Endodermal cell (in vitro differentiated cells): Measurements from ENCODE around the gene VPS37C. TPM values are rescaled to one million over a fixed set of nuclear protein-coding genes. Genes with fewer than 3 reads are reported as not detected.
A peak's percentile ranks its signal among the peaks of the same experiment; 100 is the strongest.

Experiments
- DNase-seq: peaks from one replicate; pipeline ENCODE4 v3.0.0-alpha.2; 2017
- H3K27ac ChIP-seq: 2 replicates; pipeline ENCODE4 v1.5.1; 2013; ENCODE audit warnings: mild to moderate bottlenecking, low read depth, low read length, moderate library complexity
- H3K27me3 ChIP-seq: 2 replicates; pipeline ENCODE4 v1.6.1; 2013; ENCODE audit warnings: mild to moderate bottlenecking, low read length, moderate library complexity; ENCODE audit not compliant: insufficient read depth, control insufficient read depth, poor library complexity, severe bottlenecking
- H3K36me3 ChIP-seq: 2 replicates; pipeline ENCODE4 v1.7.0; 2013; ENCODE audit warnings: mild to moderate bottlenecking, low read length, moderate library complexity; ENCODE audit not compliant: control insufficient read depth, insufficient read depth
- H3K4me1 ChIP-seq: one replicate; pipeline ENCODE4 v1.7.0; 2013; ENCODE audit warnings: low read length; ENCODE audit not compliant: control insufficient read depth, insufficient read depth
- H3K4me3 ChIP-seq: 2 replicates; pipeline ENCODE4 v1.5.1; 2013; ENCODE audit warnings: mild to moderate bottlenecking, low read length, moderate library complexity
- H3K9ac ChIP-seq: 2 replicates; pipeline ENCODE4 v1.6.1; 2013; ENCODE audit warnings: mild to moderate bottlenecking, low read length, moderate library complexity; ENCODE audit not compliant: poor library complexity, severe bottlenecking; ENCODE audit errors: extremely low read depth
- H3K9me3 ChIP-seq: 2 replicates; pipeline ENCODE4 v1.6.1; 2013; ENCODE audit warnings: mild to moderate bottlenecking, low read length, moderate library complexity; ENCODE audit not compliant: control insufficient read depth
- H3K27ac Mint-ChIP-seq: 2 replicates; pipeline ENCODE4 v1.8.0; 2020; ENCODE audit warnings: mixed read lengths
- H3K27me3 Mint-ChIP-seq: 2 replicates; pipeline ENCODE4 v1.8.0; 2021; ENCODE audit warnings: mild to moderate bottlenecking, mixed read lengths; ENCODE audit not compliant: insufficient read depth
- H3K36me3 Mint-ChIP-seq: 2 replicates; pipeline ENCODE4 v1.8.0; 2020; ENCODE audit warnings: low read depth, mixed read lengths
- H3K4me1 Mint-ChIP-seq: 2 replicates; pipeline ENCODE4 v1.8.0; 2020; ENCODE audit warnings: mixed read lengths
- H3K4me3 Mint-ChIP-seq: 2 replicates; pipeline ENCODE4 v1.8.0; 2020; ENCODE audit warnings: mild to moderate bottlenecking, moderate library complexity, mixed read lengths
- H3K9me3 Mint-ChIP-seq: 2 replicates; pipeline ENCODE4 v1.8.0; 2020; ENCODE audit warnings: mild to moderate bottlenecking, mixed read lengths
- CTCF ChIP-seq: fragments of 200-600 bp; sonication (generic); conservative IDR thresholded peaks from 2 replicates; pipeline ENCODE4 v1.5.0; 2021; ENCODE audit warnings: antibody characterized with exemption, mild to moderate bottlenecking
- WGBS, 2 experiments: methylation state at CpG; one replicate each; pipeline versions ENCODE4 v1.1.5 to v1.1.7; 2013; ENCODE audit warnings: missing lambda C conversion rate in 2 of 2, mixed read lengths in 1 of 2; ENCODE audit not compliant: insufficient coverage in 1 of 2, insufficient read length in 1 of 2; 5-methylcytosine and 5-hydroxymethylcytosine counted together
- total RNA-seq, 2 donors: library from RNA; stranded (reverse); fragmentation: NEBNext Ultra II Directional in 1 of 2; extraction: Animal tissue kit (Norgen Biotek cat#: 25700) in 1 of 2; gene quantifications; 2 replicates in 1 of 2; 3 replicates in 1 of 2; pipeline ENCODE4 v1.2.1, GENCODE V29; 2021

Gene VPS37C
- total RNA-seq, 2 donors from 2014 or later = 23.9 to 26.7 TPM

GRCh38 chr11:61138935-61139334, 22.3 kb downstream of the VPS37C start:
- H3K4me1 Mint-ChIP-seq = peaks cover 7% of the 10 kb centered on the region
- H3K4me1 ChIP-seq = no peaks in the 10 kb centered on the region
- no peak overlapping the region for H3K27ac ChIP-seq
- H3K36me3 ChIP-seq = peaks cover 19% of the 10 kb centered on the region
- WGBS, 2 experiments = 85 to 87% methylated on average over 6 to 7 of the region's 7 CpGs
- peaks cover 1% of the 10 kb centered on the region for H3K27me3 Mint-ChIP-seq
- DNase-seq = no peak
- H3K9me3 ChIP-seq = no peaks in the 10 kb centered on the region
- peaks cover 32% of the 10 kb centered on the region for H3K36me3 Mint-ChIP-seq
- no peaks in the 10 kb centered on the region for H3K9me3 Mint-ChIP-seq
- H3K4me3 Mint-ChIP-seq = no peak overlapping the region
- no peak overlapping the region for H3K4me3 ChIP-seq
- no peak overlapping the region for H3K9ac ChIP-seq
- no peak for TF ChIP-seq CTCF
- no peaks in the 10 kb centered on the region for H3K27me3 ChIP-seq
- H3K27ac Mint-ChIP-seq = peak overlapping the region; percentile 66

GRCh38 chr11:61134801-61135257, 26.4 kb downstream of the VPS37C start:
- Mint-ChIP-seq H3K36me3 (peaks cover 37% of the 10 kb centered on the region), H3K27ac (no peak overlapping the region), H3K9me3 (no peaks in the 10 kb centered on the region), H3K4me1 (peaks cover 14% of the 10 kb centered on the region), H3K27me3 (peaks cover 1% of the 10 kb centered on the region), H3K4me3 (no peak overlapping the region)
- H3K36me3 ChIP-seq = peaks cover 21% of the 10 kb centered on the region
- no peak for DNase-seq
- H3K4me1 ChIP-seq = no peaks in the 10 kb centered on the region
- H3K9ac ChIP-seq = no peak overlapping the region
- WGBS, 2 experiments = 90 to 94% methylated on average over 12 of the region's 12 CpGs
- TF ChIP-seq CTCF = no peak
- H3K9me3 ChIP-seq = no peaks in the 10 kb centered on the region
- no peaks in the 10 kb centered on the region for H3K27me3 ChIP-seq
- no peak overlapping the region for H3K4me3 ChIP-seq
- H3K27ac ChIP-seq = no peak overlapping the region

DNA sequence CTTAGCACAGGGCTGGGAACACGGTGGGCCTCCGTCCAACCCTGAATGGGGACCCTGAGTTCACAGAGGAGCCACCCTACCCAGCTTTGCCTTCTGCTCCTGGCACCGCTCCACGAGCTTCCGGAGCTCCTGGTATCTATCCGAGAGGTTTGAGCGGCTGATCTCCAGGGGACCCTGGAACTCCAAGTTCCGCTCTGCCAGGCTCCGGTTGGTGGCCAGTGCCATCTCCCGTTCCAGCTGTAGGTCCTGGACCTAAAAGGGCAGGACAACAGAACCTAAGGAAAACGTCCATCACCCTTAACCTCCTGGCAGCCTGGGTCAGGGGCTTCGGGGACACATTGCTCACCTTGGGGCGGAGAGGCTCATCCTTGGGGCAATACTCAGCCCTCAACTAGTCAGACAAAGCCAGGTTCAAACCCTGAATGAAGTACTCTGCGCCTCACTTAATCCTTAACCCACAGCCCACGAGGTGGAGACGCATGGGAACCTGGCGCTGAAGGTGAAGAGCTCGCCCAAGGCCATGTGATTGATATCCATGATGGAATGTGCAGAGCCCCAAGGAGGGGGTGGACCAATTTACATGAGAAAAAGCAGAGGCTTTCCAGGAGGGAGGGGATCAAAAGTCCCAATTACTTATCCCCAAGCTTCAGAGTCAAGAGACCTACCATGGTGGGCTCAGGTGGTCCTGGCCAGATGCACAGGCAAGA, 27.1 kb downstream of the VPS37C start:
- peak overlapping the region; percentile 39 for H3K27ac Mint-ChIP-seq
- 95% methylated on average over 17 to 18 of the region's 18 CpGs for WGBS, 2 experiments
- Histone ChIP-seq H3K27me3 (no peaks in the 10 kb centered on the region), H3K4me3 (no peak overlapping the region), H3K4me1 (no peaks in the 10 kb centered on the region), H3K36me3 (peaks cover 21% of the 10 kb centered on the region), H3K9me3 (no peaks in the 10 kb centered on the region), H3K9ac (no peak overlapping the region), H3K27ac (no peak overlapping the region)
- DNase-seq = no peak
- TF ChIP-seq CTCF = no peak
- H3K4me1 Mint-ChIP-seq = peaks cover 12% of the 10 kb centered on the region
- peaks cover 37% of the 10 kb centered on the region for H3K36me3 Mint-ChIP-seq
- H3K4me3 Mint-ChIP-seq = no peak overlapping the region
- no peaks in the 10 kb centered on the region for H3K9me3 Mint-ChIP-seq
- H3K27me3 Mint-ChIP-seq = peaks cover 1% of the 10 kb centered on the region
